T-helper 17 cell (primary cell): ENCODE data around the gene FTO. TPM values are rescaled to one million over a fixed set of nuclear protein-coding genes. Genes with fewer than 3 reads are reported as not detected.

Experiments used
- ATAC-seq: fragments of 150-1000 bp; cut with Tn5 transposase; 2 replicates; pipeline ENCODE4 v1.10.0; 2021; ENCODE audit warnings: mild to moderate bottlenecking, moderate library complexity
- DNase-seq, 3 donors: peaks; one replicate each; pipeline versions ENCODE4 v3.0.0 to v3.0.0-alpha.2; 2020 to 2021
- H3K9me3 ChIP-seq: one replicate; pipeline ENCODE4 v1.7.0; 2013; ENCODE audit warnings: low read length, mild to moderate bottlenecking; ENCODE audit not compliant: control insufficient read depth, poor library complexity, severe bottlenecking
- H3K27ac Mint-ChIP-seq: one replicate; pipeline ENCODE4 v1.8.0; 2022; ENCODE audit warnings: mild to moderate bottlenecking, moderate library complexity, mixed read lengths
- H3K27me3 Mint-ChIP-seq: one replicate; pipeline ENCODE4 v1.8.0; 2022; ENCODE audit warnings: mixed read lengths
- H3K36me3 Mint-ChIP-seq: one replicate; pipeline ENCODE4 v1.8.0; 2022; ENCODE audit warnings: low read depth, mixed read lengths
- H3K4me1 Mint-ChIP-seq: one replicate; pipeline ENCODE4 v1.8.0; 2022; ENCODE audit warnings: mild to moderate bottlenecking, mixed read lengths
- H3K4me3 Mint-ChIP-seq: one replicate; pipeline ENCODE4 v1.8.0; 2022; ENCODE audit warnings: mild to moderate bottlenecking, moderate library complexity, mixed read lengths
- total RNA-seq, 4 donors: library from RNA in 2 of 4; stranded (reverse) in 2 of 4; gene quantifications; one replicate each; pipeline ENCODE4 v1.2.3 and lab custom pipeline; 2022 to 2026

The FTO gene
- total RNA-seq, 2 donors from 2014 or later: 53.0 to 53.3 TPM

DNA sequence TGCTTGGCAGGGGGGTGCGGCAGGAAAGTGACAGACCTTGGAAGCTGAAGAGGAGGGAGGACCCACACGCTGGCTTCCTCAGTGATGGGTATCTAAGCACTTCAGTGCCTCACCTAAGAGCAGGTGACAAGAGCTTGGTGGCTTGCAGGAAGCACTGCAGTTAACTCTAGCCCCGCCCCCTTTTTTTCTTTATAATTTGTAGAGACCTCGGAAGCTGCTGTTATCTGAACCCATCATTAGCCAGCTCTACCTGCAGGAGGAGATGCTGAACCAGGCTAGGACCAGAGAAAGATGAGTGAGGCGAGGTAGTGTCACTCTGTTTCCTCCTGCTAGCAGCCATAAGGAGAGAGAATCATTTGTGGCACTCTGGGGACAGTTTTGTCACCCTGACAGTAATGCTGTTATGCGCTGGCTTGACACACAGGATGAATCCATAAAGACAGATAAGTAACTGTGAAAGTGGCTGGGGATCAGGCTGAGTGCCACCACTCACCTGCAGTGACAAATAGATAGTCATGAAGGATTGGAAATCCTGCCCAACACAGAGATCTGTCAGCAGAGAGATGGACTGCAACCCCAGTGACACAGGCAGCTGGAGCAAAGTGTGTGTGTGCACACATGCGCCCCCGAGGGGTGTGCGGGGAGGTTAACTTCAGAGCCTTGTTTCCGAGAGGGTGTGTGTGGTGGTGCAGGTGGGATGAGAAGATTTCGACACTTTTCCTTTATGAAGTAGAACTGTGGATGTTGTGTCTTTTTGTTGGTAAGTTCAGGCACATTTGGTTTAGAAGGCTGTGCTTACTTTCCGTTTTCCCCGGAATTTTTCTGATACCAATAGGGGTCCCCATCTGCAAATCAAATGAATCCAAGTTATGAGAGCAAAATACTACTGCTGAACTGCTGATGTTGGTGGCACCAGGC lies 358.7 kb downstream of the FTO start:
- ATAC-seq (no peak), DNase-seq (no peak)
- H3K4me1 Mint-ChIP-seq: peaks cover 2% of the 10 kb centered on the region
- H3K9me3 ChIP-seq: no peaks in the 10 kb centered on the region
- no peak overlapping the region for H3K4me3 Mint-ChIP-seq
- no peaks in the 10 kb centered on the region for H3K27me3 Mint-ChIP-seq
- no peak overlapping the region for H3K27ac Mint-ChIP-seq
- peaks cover 5% of the 10 kb centered on the region for H3K36me3 Mint-ChIP-seq

DNA sequence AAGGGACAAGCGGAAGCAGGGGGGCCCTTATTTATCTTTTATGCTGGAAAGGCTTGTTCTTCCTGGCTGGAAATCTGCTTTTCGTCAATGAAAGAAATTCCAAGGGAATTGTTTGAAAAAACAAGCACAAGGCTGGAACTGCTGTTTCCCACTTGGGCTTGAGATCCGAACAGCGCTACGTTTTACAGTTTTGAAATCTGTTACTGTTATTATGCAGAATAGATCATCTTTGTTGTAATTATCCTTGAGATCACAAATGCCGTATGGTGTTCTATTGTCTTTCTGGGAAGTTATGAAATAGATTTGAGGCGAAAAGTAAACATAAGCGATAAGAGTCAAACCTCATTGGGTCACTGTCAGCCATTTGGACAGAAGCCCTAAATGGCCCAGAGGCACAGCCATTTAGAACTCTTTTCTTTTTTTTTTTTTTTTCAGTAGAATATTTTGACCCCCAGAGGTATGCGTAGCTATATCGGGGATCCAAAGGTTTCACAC lies 359.4 kb downstream of the FTO start:
- no peak for ATAC-seq
- H3K27me3 Mint-ChIP-seq: no peaks in the 10 kb centered on the region
- H3K27ac Mint-ChIP-seq: no peak overlapping the region
- DNase-seq: no peak
- no peaks in the 10 kb centered on the region for H3K9me3 ChIP-seq
- peaks cover 2% of the 10 kb centered on the region for H3K4me1 Mint-ChIP-seq
- peaks cover 8% of the 10 kb centered on the region for H3K36me3 Mint-ChIP-seq
- H3K4me3 Mint-ChIP-seq: no peak overlapping the region

DNA sequence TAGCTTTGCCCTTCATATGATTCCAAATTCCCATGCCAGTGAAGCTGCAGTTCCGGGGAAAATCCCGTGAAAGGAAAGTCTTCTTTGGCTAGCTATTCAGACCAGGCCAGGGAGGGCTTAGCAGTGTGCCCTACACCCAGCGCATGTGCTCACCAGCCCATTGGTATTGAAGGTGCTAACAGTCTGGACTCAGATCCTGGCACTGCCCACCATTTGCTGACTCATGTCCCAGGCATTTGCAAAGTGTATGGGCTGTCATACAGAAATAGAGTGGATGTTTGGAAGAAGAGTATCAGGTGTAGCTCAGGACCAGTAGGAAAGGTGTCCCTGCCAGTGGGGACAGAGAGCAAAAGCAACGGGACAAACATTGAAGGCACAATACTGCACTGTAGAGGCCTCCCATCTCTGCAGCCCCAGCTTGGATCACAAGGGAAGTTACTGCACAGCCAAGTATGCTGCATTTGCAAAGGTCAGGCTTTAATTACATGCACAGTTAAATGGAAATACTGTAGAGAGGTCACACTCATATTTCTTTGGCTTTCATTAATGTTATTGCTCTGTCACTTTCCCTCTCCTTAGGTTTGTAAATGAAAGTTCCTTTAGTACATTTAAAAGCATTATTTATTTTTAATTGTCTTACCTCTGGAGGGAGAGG lies 362.6 kb downstream of the FTO start:
- ATAC-seq (no peak), DNase-seq (no peak)
- Mint-ChIP-seq H3K27me3 (no peaks in the 10 kb centered on the region), H3K27ac (no peak overlapping the region), H3K4me3 (no peak overlapping the region), H3K4me1 (peaks cover 2% of the 10 kb centered on the region), H3K36me3 (peaks cover 8% of the 10 kb centered on the region)
- no peaks in the 10 kb centered on the region for H3K9me3 ChIP-seq

DNA sequence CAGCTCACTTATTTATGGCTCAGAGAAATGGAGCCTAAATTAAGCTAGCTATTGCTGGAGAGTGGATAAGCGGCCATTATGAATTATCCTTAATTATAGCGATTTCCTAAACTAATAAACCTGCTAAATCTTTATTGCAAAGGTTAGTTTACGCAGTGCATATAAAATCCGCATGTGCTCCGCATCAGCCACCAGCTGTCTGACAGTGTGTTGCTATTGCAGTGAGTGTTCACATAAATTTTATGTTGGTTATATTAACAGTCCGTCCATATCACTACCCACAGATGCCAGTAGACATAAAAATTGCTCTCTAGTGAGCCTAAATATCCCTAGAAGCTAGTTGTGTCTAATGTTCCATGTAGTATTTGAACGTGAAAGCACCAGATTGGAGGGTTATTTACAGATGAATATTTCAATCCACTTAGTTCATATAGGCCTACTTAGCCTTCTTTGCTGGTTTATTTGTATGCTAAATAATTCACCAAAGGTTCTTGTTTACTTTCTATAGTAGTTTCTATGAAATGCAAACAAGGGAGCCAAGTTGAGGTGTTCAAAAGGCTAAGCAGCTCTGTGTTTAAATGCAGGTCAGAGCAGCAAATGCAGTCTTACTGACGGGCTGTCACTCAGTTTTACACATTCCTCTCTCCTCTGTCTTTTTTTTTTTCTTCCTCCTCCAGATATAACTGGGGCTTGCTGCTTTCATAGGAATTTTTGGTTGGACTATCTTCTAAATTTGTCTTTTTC lies 363.5 kb downstream of the FTO start:
- Mint-ChIP-seq H3K27me3 (no peaks in the 10 kb centered on the region), H3K4me1 (peaks cover 2% of the 10 kb centered on the region), H3K27ac (no peak overlapping the region), H3K36me3 (peaks cover 8% of the 10 kb centered on the region), H3K4me3 (no peak overlapping the region)
- ATAC-seq (no peak), DNase-seq (no peak)
- no peaks in the 10 kb centered on the region for H3K9me3 ChIP-seq

DNA sequence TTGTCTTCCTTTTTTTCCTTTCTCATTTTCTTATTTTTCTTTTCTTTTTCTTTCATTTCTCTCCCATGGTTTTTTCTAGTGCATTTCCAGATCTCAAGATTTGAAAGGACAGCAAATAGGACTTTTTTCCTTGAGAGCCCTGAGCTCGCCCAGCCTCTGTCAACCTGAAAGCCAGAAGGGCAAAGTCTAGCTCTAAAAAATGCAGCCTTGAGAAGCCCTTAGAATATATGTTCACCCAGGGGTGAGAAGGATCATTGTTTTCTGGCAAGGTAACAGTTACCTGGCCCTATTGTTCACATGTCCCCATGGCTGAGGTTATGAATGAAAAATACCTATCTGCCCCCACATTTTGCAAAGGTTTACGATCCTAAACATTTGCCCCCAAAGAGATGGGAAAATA lies 364.3 kb downstream of the FTO start:
- peaks cover 4% of the 10 kb centered on the region for H3K4me1 Mint-ChIP-seq
- DNase-seq: no peak
- no peaks in the 10 kb centered on the region for H3K27me3 Mint-ChIP-seq
- peaks cover 8% of the 10 kb centered on the region for H3K36me3 Mint-ChIP-seq
- no peak overlapping the region for H3K27ac Mint-ChIP-seq
- no peaks in the 10 kb centered on the region for H3K9me3 ChIP-seq
- H3K4me3 Mint-ChIP-seq: no peak overlapping the region
- ATAC-seq: no peak

DNA sequence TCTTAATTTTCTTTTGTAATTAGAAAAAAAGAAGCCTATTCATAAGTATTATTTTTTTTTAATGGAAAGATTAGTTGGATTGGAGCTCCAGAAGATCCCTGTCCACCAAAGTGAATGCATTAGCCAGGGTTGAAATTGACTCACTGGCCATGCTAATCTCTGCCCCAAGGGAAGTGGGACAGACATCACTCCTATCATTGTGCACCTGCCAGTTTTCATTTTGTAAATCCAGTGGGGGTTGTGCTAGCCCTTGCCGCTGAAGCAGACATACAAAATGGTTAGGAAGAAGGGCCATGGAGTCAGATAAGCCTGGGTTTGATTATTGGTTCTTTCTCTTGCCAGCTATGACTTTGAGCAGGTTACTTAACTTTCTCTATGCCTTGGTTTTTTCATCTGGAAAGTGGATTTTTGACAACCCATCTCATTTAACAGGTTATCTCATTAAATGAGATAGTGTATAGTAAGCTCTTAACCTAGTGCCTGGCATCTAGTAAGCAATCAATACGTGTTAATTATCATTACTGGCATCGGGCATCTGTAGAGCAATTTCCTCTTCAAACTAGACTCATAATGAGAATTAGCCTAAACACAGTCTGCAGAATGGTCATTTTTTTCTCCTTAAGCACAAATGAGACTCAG lies 365.8 kb downstream of the FTO start:
- H3K27me3 Mint-ChIP-seq: no peaks in the 10 kb centered on the region
- H3K4me1 Mint-ChIP-seq: peaks cover 6% of the 10 kb centered on the region
- ATAC-seq: no peak
- H3K27ac Mint-ChIP-seq: no peak overlapping the region
- H3K4me3 Mint-ChIP-seq: no peak overlapping the region
- H3K9me3 ChIP-seq: no peaks in the 10 kb centered on the region
- no peak for DNase-seq
- peaks cover 8% of the 10 kb centered on the region for H3K36me3 Mint-ChIP-seq

DNA sequence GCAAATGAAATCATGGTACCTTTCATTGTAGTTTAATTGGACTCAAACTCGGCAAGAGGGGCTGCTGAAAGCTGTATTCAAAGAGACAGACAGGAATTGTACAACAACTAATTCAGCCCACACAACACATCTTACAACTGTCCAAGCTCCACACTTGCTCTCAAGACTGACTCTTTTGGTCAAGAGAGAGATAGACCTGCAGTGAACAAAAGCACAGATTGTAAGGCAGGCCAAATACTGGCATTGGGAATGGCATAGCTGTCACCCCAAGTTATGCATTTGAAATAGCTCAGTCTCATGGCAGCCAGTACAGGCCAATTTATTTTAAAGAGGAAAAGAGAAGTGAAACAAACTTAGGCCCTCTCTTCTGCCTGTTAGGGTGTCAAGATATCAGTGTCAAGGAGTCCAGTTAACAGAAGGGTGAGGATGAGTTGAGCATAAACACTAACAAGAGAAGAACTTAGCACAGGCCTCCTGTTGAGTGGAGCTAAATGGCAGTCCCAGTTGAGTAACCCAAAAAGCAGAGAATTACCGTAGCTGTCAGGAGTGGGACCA lies 366.9 kb downstream of the FTO start:
- Mint-ChIP-seq H3K27me3 (no peaks in the 10 kb centered on the region), H3K4me3 (no peak overlapping the region), H3K36me3 (peaks cover 8% of the 10 kb centered on the region), H3K4me1 (peaks cover 4% of the 10 kb centered on the region), H3K27ac (no peak overlapping the region)
- ATAC-seq (no peak), DNase-seq (no peak)
- H3K9me3 ChIP-seq: no peaks in the 10 kb centered on the region

DNA sequence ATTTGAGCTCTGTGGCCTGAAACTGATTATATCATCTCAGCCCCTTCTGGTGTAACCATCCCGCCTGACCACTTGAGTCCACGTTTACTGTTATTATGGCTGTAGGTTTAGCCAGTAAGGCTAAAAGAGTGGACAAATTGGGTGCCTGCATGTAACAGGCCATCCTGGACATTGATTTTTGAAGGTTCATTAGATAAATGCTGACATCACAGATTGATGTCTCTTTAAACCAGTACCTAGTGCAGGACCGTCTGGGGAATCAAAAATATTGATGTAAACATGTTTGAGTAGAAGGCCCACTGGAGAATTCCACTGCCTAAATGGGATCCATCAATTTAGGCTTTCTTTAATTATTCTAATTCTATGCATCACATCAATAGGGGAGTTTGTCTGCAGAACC lies 367.6 kb downstream of the FTO start:
- ATAC-seq: no peak
- Mint-ChIP-seq H3K4me1 (peaks cover 4% of the 10 kb centered on the region), H3K27me3 (no peaks in the 10 kb centered on the region), H3K36me3 (peaks cover 8% of the 10 kb centered on the region), H3K27ac (no peak overlapping the region), H3K4me3 (no peak overlapping the region)
- H3K9me3 ChIP-seq: no peaks in the 10 kb centered on the region
- DNase-seq: no peak

DNA sequence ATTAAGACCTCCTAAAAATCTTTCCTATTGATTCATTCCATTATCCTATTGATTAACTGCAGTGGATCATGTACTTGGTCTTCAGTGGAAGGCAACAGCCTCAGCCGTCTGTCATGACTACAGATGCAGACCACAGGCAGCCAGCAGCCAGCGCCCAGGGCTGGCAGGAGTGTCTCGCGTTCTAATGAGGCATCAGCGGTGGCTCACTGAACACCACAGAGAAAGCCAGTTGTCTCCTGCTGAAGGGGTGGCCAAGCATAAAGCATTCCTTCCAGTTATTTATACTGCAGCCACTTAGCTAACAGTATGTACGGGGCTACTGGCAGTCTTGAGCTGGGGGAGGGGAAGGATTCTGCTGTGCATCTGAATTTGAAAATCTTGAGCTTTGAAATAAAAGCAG lies 368.3 kb downstream of the FTO start:
- DNase-seq (no peak), ATAC-seq (no peak)
- Mint-ChIP-seq H3K36me3 (peaks cover 6% of the 10 kb centered on the region), H3K4me3 (no peak overlapping the region), H3K27ac (no peak overlapping the region), H3K4me1 (peaks cover 4% of the 10 kb centered on the region), H3K27me3 (no peaks in the 10 kb centered on the region)
- no peaks in the 10 kb centered on the region for H3K9me3 ChIP-seq

DNA sequence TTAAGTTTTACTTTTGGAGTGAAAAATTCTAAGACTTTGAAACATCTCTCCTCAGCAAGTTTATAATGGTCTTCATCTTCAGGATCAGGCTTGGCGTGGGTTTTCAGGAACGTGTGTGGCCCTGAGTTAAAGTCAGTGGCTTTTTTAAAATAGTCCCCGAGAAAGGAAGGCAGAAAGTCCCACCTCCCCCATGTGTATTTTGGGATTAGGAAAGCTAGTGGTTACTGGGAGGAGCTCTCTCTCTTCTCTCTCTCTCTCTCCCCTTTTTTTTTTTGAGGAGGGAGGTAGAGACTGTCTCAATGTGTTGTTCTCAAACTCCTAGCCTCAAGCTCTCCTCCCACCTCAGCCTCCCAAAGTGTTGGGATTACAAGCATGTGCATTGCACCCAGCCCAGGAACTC lies 369.4 kb downstream of the FTO start:
- Mint-ChIP-seq H3K4me1 (peaks cover 4% of the 10 kb centered on the region), H3K27ac (peak overlapping the region; percentile 60), H3K27me3 (no peaks in the 10 kb centered on the region), H3K4me3 (no peak overlapping the region), H3K36me3 (peaks cover 3% of the 10 kb centered on the region)
- ATAC-seq (no peak), DNase-seq (no peak)
- no peaks in the 10 kb centered on the region for H3K9me3 ChIP-seq

DNA sequence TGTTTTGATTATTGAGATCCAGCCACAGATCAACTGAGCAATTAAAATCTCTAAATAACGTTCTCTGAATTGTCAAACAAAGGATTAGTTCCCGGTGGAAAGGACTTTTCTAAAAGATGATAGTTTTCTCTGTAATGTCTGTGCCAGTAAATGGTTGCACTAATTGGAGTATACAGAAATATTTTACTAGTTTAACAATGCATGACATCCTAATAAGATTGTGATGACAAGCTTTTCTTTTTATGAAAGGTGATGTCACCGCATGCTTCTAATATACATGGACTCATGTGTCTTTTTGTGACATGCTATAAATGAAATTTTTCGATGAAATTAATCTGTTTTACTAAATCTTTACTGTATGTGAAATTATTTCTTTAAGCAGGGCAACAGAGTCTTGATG lies 371.5 kb downstream of the FTO start:
- H3K4me3 Mint-ChIP-seq: no peak overlapping the region
- H3K36me3 Mint-ChIP-seq: peaks cover 2% of the 10 kb centered on the region
- no peaks in the 10 kb centered on the region for H3K9me3 ChIP-seq
- DNase-seq (no peak), ATAC-seq (no peak)
- no peaks in the 10 kb centered on the region for H3K27me3 Mint-ChIP-seq
- peaks cover 4% of the 10 kb centered on the region for H3K4me1 Mint-ChIP-seq
- no peak overlapping the region for H3K27ac Mint-ChIP-seq

DNA sequence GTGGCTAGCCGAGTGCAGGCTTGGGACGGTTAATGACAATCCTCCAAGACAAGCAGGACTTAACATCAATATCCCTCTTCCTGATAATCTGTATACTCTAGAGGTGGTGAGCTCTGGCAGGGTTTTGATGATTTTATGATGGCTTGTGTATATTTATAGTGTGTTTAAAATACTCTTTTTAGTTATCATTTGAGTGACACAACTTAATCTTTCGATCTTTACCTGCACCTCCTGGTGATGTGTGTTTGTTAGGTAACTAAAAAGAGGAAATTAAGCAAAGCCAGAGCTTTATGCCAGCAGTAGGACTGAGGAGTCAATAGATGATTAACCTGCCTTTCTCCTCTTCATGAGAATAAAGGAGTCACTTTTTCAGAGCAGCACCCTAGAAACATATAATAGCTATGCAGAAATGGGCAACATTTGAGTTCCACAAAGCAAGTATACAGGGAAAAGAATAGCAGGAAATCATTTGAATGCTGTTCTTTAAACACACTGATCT lies 372.1 kb downstream of the FTO start:
- ATAC-seq: no peak
- Mint-ChIP-seq H3K27ac (no peak overlapping the region), H3K27me3 (no peaks in the 10 kb centered on the region), H3K4me3 (no peak overlapping the region), H3K4me1 (peaks cover 4% of the 10 kb centered on the region), H3K36me3 (peaks cover 2% of the 10 kb centered on the region)
- H3K9me3 ChIP-seq: no peaks in the 10 kb centered on the region
- DNase-seq: no peak
